Stimulated activated CD4-positive, alpha-beta T cell treated with anti-CD3 and anti-CD28 coated beads, Interleukin-1b, Interleukin-23, amount 100 ng/mL, for 48 hours (primary cell): ENCODE measurements around the gene ZNF90.
"Not testable (repeated sequence)": the region's sequence is repeated elsewhere in the genome, so short reads cannot be mapped to it uniquely, and the experiment has no call there.

Source experiments
- DNase-seq: peaks from one replicate; pipeline ENCODE4 v3.0.0-alpha.2; 2020

Gene ZNF90

DNA sequence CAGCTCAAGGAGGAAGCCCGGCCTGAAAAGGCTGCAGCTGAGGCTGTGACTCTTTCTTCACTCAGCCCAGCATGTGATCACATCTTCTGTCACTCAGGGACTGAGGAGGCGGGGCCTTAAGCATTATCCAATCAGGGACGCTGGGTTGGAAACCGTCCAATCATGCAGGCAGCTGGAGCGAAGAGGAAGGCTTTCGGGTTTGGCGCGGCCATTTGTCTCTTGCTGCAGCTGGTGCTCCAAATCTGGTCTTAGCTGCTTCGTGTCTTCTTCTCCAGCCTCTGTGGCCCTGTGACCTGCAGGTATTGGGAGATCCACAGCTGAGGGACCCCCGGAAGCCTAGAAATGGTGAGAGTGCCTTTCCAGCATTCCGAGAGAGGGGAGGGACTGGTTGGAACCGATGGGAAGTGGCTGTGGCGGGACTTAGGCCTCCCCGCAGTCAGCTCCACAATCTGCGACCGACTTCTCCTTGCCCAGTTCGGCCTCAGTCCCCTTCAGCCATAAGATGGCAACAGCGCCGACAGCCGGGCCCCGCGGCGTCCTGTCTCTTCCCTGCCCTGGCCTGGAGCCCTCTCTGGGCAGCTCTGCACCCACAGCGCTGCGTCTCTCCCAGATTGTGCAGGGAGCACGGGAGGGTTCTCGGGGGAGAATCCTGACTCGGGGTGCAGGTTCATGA, at the start of gene ZNF90:
ZNF90 (plus strand) TSS at position 210 of the 673 bp plus-strand sequence; CDS start at position 343, 133 bp downstream.
- DNase-seq, result peak; percentile 92

DNA sequence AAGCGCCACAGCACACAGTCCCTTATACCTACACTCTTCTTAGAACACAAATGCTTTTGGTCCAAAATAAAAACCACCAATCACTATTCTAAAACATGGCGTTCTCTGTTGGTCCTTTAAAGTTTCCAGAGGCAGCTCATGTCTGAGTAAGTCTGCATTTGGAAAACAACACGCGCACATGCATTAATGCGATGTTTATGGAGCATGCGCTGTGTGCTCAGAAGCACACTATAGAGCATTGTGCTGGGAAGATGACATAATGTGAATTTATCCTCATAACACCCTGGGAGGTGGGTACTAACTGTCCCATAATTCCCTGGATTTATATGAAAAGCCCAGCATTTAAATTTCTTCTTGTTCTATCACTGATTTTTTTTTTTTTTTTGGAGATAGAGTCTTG, 49.2 kb upstream of the ZNF90 start:
- no peak for DNase-seq

DNA sequence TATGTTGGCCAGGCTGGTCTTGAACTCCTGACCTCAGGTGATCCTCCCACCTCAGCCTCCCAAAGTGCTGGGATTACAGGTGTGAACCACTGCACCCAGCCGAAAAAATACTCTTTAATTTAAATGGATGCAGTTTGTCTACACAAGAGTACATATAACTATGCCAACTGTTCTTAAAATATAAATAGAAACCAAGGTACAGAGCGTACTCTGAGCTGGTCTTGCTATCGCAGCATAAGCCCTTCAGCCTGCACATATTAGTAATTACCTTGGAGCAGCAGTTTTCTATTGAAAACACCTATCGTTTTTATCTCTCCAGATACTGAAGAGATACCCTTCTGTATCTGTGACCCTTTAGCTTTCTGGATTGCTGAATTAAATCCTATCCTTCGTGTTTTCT, 41.9 kb upstream of the ZNF90 start:
- DNase-seq, result no peak

DNA sequence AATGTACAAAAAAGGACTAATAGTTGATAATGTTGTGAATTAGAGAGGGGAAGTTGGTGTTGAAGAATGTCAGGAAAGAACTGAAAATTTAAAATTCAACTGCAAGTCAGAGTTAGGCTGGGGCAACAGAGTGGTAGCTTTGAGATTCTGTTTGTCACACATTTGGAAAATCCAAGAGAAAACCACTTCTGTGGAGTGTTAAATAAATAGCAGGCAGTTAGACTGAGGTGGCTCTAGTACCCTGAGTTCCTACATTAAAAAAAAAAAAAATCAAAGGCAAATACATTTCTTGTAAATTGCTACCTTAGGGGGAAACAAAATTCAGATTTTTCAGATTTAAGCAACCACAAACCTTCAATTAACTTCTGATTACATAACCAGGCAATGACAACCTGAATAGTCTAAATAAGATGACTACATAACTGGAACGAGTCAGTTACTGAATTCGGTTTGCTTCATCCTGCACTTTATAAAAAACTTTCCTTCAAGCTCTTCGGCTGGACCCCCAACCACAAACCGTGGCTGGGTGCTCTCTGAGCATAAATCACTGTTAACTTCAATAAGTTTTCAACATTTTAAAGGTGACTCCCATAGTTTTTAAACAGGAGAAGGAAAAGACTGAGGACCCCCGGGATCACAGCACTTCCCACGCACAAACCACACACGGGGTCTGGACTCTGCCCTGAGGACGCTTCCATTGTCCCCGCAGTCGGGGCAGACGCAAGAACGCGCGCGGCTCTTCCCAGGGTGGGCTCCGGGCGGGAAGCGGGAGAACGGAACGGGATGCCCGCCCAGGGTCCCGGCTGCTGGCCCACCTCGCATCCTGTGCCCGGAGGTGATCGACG, 39.2 kb upstream of the ZNF90 start:
- no peak for DNase-seq

DNA sequence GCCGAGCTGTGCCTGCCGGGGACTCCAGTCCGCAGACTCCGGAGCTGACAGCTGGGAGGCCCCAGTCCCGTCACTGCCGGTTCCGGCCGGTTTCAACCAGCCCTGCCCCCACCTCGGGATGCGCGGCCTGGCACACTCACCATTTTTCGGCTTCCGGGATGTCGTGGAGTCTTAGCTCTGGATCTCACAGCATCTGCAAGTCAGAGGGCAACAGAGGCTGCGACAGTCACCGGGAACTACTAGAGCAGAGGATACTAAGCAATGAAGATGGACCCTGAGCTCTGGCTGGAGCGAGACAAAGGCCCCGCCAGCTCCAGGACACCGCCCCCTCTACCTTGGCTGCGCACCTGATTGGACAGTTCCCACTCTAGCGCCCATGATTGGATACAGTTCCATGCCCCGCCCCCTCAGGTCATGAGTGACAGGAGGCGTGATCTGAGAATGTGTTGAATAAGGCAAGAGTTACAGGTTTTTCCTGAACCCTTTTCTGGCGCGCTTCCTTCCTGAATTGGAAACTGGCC, 38.5 kb upstream of the ZNF90 start, which contains the start of gene ZNF682:
ZNF682 (minus strand) TSS at position 303 of the 521 bp plus-strand sequence; CDS start at position 143, 160 bp downstream.
- peak; percentile 96 for DNase-seq

DNA sequence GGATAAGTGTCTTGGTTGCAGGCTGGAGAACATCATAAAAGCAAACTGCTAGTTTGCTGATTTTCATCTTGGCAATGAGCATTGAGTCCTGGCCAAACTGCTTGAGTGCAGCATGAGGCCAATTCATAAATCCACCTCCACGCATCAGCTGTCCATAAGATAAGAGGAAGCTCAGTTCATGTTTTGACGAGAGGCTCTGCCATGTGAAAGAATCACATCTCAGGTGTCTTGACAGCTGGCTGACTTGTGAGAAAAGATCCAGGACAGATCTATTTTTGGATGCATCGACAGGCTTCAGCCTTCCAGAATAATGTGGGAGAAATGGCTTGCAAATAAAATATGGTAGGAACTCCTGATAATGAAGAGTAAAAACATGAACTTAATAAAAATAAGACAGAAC, 33.1 kb upstream of the ZNF90 start:
- no peak for DNase-seq

DNA sequence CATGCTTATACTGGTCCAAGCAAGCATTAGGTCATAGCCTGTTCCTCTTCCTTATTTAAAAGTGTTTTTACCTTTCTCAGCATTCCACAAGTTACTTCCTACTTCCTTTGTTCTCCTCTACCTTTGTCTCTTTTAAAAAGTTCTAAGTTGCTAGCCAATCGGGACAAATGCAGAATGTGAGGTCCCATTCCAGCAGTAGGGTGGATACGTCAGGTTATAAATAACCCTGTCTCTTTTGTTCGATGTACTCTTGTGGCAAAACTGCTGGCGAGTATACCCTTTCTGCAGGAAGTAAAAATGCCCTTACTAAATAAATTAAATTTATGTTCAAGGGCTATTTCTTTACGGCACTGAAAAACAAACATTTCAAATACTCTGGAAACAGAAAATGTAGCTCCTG, 32.1 kb upstream of the ZNF90 start:
- DNase-seq, result not testable (repeated sequence)

DNA sequence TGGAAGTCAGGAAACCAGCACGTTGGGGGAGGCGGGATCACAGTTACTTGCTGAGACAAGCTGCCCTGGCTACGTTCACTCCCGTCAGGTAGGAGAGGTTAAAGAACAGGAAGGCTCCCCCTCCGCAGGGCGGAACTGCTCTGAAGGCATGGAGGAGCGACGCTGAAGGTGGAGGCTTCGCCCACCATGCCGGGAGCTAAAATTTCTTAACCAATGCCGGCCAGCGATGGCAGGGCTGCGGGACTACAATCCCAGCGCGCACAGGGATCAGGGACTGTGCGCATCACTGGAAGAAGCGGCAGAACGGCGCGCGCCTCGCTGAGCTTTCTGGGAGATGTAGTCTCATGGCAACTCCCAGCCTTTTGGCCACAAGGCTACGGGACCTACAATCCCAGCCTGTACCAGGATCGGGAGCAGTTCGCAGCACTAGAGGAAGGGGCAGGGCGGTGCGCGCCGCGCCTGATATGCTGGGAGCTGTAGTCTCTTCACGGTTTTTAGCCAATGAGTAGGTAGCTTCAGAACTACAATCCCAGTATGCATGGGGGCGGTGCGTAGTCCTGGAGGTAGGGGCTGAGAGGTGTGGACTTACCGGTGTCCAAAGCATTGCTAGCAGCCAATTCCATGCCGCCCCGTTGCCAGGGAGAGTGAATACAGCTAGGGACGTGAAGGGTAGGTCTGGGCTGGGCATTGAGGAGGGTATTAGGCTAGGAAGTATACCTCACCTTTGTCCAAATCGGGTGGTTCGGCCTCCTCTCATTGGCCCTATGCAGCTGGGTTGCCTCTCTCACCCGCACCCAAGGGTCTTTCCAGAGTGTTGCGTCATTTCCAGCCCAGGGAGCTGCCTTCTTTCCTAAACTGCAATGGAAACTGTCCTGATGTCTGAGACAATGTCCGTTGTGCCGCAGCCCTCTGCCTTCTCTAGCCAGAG, 25.7 kb upstream of the ZNF90 start:
- DNase-seq, result peak; percentile 75

DNA sequence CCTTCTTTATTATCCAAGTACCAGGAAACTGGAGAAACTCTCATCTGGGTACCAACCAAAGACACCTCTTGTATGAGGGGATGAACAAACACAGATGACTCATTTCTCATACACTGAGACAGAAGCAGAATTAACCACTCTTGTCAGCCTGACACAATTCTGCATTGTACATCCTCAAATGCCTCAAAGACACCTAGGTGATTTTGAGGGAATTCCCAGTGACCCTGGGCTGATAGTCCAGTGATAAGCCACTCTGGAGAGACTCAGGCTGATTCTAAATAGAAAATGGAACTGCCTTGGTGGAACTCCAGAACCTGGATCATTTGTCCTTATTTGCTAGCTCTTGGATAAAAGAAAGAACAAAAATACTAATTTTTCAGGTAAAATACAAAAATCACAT, 19.1 kb upstream of the ZNF90 start:
- DNase-seq, result not testable (repeated sequence)

DNA sequence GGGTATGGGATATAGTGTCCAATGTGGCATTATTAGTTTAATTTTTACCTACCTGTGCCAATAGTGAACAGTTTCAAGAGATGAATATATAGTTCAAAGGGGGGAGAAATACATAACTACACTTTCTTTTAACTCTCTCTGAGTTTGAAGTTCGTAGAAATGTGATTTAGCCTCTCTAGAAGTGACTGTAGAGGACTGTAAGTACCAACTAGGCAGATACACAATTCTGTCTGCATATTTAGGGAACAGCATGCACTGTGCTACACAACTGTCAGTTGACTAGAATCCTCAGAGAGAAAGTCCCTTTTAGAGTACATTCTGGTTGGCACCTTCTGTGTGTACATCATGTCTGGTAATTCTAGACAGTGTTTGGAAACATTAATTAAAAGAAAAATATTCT, 17.5 kb upstream of the ZNF90 start:
- DNase-seq, result no peak

DNA sequence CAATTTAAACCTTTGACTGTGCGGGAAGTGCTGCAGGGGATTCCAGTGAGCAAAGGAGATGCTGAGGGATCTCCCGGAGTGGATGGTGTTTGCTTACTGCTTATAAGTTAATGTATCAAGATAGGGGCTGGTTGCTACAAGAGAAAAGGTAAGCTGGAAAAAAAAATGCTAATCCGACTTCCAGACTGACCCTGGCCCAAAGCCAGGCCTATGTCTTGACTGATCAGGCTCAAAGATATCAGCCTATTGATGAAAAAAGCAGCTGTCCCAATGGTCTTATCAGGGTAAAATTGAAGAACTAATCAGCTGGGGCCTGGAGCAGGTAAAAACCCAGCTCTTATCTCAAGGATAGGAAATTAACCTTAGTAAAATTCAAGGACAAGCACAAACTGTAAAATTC, 10.9 kb upstream of the ZNF90 start:
- no peak for DNase-seq

DNA sequence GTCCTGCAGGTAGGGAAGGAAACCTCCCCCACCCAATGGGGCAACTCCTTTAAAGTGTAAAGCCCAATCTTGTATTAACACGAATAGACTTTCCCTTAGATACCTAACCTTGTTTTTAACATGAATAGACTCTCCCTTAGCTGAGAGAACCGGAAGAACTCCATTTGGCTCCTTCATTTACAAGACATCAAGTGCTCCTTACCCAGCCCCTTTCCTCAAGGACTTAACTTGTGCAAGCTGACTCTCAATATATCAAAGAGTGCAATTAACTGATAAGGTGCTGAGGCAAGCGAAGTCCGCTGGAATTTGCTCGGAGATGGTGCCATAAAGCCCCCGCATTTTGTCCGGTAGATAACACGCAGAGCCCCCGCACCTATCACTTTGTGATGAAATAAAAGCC, 9.9 kb upstream of the ZNF90 start:
- no peak for DNase-seq

DNA sequence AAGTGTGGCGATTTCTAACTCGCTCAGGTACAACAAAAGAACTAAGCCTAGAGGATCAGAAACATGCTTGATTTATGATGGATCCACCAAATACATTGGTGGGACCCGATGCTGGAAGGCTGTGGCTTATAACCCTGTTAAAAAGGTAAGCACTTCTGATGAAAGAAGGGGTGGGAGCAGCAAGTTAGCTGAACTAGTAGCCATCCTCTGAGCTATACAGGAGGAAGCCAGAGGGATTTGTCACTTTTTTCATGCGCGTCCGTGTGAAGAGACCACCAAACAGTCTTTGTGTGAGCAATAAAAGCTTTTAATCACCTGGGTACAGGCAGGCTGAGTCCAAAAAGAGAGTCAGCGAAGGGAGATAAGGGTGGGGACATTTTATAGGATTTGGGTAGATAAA, 9.2 kb upstream of the ZNF90 start:
- not testable (repeated sequence) for DNase-seq

DNA sequence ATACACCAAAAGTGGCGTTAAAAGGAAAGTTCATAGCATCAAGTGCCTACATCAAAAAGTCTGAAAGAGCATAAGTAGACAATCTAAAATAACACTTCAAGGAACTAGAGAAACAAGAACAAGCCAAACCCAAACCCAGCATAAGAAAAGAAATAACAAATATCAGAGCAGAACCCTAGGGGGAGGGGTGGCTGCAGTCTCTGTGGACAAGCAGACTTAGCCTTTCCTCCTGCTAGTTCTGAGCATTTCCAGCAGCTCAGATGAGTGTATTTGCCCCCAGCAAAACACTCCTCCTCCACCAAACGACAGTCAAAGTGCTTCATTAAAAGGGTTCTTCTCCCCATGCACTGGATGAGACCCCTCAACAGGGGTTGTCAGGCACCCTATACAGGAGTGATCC, 7.1 kb upstream of the ZNF90 start:
- DNase-seq, result no peak

DNA sequence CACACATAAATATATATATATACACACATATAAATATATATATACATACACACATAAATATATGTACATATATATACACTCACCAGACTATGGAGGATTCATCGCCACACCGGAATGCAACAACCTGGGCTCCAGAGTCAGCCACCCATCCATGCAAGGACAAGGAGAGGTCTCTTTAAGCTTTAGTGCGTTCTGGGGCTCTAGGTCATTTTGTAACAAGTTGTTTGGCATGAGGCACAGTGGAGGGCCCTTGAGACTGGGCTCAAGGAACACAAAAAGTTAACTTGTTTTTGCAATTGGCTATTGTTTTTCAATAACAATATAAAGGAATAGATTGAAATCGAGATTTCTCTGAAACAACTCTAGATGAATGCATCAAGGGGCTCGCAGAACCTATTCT, 4.9 kb upstream of the ZNF90 start:
- no peak for DNase-seq

DNA sequence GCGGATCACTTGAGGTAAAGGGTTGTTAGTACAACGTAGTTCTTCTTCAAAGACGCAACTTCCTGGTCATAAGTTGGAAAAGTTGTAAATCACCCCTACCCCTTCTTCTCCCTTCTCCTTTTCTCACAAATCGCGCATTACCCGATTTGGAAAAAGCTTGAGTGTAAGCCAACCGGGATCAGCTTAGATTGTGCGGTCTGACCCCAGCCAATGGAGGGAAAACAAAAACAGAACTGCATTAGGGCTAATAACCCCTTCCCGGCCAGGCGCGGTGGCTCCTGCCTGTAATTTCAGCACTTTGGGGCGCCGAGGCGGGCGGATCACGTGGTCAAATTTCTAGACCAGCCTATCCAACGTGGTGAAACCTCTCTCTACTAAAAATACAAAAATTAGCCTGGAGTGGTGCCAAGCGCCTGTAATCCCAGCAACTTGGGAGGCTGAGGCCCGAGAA, 806 bp downstream of the ZNF90 start:
- DNase-seq, result peak; percentile 9

DNA sequence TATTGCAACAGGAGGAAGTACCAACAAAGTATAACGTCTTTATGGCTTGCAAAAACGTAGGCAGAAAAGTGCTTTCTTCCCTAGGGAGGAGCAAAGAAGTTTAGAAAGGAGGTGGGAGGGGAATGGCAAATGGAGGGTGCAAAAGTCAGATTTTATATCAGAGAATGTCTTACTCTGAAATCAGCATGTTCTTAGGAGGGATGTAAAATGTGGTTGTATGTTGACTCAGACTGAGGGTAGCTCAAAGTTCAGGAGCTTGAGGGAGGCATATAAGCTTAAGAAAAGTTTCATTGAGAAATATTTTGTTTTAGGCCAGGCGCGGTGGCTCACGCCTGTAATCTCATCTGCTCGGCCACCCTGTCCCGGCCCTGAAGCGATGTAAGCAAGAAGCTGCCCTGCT, 1.7 kb downstream of the ZNF90 start:
- no peak for DNase-seq

DNA sequence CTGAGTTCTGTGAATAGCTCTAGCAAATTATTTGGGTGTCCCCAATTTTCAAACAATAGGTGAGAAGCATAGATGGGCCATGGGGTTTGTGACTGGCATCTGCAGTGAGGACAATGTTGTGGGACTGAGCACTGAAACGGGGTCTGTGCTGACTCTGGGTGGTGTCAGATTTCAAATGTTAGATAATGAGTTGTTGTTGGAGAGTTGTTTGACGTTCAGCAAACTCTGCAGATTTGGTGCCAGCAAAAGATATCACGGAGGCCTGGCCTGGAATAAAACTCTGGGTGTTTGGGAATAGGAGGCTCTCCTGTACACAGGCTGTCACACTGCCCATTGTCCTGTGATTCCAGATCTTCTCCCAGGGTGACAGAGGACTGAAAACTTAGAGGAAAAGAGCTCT, 2.9 kb downstream of the ZNF90 start:
- no peak for DNase-seq

DNA sequence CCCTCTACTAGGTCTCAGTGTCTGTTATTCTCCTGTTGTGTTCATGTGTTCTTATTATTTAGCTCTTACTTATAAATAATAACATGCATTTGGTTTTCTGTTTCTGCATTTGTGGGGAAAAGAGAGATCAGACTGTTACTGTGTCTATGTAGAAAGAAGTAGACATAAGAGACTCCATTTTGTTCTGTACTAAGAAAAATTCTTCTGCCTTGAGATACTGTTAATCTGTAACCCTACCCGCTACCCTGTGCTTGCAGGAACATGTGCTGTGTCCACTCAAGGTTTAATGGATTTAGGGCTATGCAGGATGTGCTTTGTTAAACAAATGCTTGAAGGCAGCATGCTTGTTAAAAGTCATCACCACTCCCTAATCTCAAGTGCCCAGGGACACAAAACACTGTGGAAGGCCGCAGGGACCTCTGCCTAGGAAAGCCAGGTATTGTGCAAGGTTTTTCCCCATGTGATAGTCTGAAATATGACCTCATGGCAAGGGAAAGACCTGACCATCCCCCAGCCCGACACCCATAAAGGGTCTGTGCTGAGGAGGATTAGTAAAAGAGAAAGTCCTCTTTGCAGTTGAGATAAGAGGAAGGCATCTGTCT, 4.5 kb downstream of the ZNF90 start:
- DNase-seq, result not testable (repeated sequence)

DNA sequence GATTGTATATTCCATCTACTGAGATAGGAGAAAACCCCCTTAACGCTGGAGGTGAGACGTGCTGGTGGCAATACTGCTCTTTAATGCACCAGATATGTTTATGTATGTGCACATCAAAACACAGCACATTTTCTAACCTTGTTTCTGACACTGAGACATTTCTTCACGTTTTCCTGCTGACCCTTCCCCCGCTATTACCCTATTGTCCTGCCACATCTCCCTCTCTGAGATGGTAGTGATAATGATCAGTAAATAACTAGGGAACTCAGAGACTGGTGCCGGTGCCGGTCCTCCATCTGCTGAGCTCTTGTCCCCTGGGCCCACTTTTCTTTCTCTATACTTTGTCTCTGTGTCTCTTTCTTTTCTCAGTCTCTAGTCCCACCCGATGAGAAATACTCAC, 5.1 kb downstream of the ZNF90 start:
- DNase-seq, result not testable (repeated sequence)

DNA sequence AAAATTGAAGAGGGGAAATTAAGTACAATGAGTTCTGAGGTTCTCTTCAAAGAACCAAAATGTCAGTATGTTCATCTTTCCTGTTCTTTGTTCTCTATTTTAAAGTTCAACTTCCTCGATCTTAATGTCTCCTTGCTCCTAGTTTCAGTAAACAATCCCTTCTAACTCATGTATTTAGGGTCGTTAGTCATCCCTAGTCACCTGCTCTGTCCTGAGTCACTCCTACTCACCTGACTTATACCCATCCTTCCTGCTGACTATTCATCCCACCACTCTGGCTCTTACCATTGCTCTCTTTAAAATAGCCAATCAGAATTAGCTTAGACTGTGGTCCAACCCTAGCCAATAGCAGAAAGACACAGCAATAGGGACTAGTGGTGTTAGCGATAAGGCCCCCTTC, 24.3 kb downstream of the ZNF90 start:
- DNase-seq, result no peak

DNA sequence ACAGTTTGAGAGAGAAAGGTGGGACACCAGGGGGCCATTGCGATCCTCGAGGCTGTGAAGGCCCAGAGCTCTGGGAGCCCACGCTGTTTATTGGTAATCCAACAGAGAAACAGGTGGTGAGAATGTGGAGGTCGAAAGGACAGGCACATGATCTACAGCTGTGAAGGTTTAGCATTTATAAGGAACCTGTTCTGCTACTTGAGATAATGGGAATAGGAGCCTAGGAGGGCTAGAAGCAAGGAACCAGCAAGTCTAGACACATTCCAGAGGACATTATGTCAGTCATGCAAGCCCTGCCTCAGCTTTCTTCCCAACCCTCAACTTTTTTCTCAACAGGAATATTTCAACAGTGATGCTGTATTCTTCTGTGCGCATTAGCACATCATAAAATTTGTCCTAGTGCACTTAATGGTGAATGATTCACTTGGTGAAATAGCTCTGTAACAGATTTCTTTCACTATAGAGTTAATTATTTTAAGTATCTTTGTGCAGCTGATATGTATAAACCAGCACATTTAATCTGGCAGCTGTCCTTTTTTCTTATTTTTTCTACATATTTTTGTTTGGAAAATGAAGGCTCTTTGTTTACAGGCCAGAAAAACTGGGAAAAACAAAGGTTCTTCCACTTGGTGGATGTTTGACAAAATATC, 25.4 kb downstream of the ZNF90 start:
- no peak for DNase-seq
